ENCODE results near the gene SHLD2. TPM values are rescaled to one million over a fixed set of nuclear protein-coding genes. Genes with fewer than 3 reads are reported as not detected.

SHLD2 gene
- total RNA-seq, 1 donor from 2014 or later, result 17.0 TPM

DNA sequence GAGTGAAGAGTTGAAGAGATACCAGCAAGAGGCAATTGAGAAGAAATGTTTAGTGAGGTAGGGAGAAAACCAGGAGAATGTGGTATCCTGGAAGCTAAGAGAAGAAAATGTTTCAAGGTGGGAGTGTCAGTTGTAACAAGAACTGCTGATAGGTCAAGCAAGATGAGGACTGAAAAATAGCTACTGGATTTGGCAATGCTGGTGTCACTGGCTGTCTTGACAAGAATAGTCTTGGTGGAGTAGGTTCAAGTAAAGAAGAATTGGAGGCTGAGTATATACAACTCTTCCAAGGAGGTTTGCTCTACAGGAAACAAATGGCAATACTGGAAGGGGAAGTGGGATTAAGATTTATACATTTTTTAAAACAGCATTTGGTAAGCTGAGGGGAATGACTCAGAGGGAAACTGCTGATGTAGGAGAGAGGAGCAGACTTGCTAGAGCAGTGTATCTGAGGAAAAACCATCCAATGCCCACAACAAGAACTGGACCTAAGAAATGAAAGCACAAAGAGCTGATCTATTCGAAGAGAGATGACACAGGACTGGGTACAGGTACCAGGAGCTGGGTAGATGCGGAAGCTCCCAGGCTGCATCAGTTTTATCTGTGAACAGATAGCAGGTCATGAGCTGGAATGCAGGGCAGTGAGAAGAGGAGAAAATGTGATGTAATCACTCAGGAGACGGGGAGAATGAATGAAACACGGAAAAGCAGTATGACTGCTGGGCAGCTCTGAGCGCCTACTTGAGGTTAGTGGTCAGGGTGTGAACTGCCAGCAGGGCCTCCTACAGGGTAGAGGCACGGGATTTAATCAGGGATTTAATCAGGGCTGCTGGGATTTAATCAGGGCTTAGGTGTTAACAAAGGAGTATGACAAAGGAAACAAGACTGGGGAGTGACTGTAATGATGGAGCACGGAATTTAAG lies 40.4 kb upstream of the SHLD2 start:
- Mint-ChIP-seq H3K9me3 (ENCODE audit: unreplicated experiment) (no peaks in the 10 kb centered on the region), H3K27ac (ENCODE audit: unreplicated experiment) (no peak overlapping the region), H3K27me3 (ENCODE audit: unreplicated experiment) (no peaks in the 10 kb centered on the region), H3K4me3 (ENCODE audit: unreplicated experiment) (no peak overlapping the region), H3K4me1 (ENCODE audit: low read depth, unreplicated experiment) (no peaks in the 10 kb centered on the region), H3K36me3 (ENCODE audit: unreplicated experiment) (no peaks in the 10 kb centered on the region)
- no peak for DNase-seq
- TF ChIP-seq, protein P1, sequence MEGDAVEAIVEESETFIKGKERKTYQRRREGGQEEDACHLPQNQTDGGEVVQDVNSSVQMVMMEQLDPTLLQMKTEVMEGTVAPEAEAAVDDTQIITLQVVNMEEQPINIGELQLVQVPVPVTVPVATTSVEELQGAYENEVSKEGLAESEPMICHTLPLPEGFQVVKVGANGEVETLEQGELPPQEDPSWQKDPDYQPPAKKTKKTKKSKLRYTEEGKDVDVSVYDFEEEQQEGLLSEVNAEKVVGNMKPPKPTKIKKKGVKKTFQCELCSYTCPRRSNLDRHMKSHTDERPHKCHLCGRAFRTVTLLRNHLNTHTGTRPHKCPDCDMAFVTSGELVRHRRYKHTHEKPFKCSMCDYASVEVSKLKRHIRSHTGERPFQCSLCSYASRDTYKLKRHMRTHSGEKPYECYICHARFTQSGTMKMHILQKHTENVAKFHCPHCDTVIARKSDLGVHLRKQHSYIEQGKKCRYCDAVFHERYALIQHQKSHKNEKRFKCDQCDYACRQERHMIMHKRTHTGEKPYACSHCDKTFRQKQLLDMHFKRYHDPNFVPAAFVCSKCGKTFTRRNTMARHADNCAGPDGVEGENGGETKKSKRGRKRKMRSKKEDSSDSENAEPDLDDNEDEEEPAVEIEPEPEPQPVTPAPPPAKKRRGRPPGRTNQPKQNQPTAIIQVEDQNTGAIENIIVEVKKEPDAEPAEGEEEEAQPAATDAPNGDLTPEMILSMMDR (IDR thresholded peaks at IDR 0.05; ENCODE audit: partially characterized antibody, unreplicated experiment), result no peak

DNA sequence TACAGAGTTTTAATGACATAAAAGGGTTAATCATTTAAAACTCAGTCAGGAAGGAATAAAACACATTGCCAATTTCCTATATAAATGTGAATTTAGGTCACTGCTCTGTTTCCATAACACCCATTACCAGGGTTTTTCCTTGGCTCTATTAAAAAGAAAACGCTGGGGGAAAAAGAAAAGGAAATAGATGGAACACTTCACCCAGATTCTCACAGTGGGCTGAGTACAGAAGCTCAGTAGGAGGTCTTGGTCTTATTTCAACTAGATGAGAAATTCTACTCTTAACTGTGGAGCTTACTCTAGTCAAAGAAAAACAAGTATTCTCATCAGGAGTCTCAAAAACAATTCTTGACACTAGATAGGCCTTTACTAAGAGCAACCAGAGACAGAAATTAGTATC lies 36.8 kb upstream of the SHLD2 start:
- H3K27ac Mint-ChIP-seq (ENCODE audit: unreplicated experiment), result no peak overlapping the region
- no peak for DNase-seq

DNA sequence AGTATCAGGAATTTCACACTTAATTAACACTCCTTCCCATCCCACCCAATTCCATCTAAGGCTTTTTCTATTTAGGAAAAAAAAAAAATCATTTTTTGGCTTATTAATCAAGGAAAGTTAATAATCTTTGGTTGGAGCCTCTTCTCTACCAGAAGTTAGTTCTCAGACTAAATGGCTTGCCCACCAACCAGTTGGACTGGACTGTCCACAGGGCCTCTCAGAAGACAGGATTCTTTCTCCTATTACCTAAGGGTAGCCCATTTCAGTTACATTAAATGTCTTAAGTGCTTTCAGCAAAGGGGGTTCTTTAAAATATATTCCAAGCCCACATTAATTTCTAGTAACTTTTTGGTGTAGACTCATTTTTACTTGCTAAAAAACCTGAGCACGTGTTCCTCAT lies 35.6 kb upstream of the SHLD2 start:
- Mint-ChIP-seq H3K9me3 (ENCODE audit: unreplicated experiment) (no peaks in the 10 kb centered on the region), H3K4me3 (ENCODE audit: unreplicated experiment) (no peak overlapping the region), H3K27ac (ENCODE audit: unreplicated experiment) (no peak overlapping the region), H3K27me3 (ENCODE audit: unreplicated experiment) (no peaks in the 10 kb centered on the region), H3K36me3 (ENCODE audit: unreplicated experiment) (no peaks in the 10 kb centered on the region), H3K4me1 (ENCODE audit: low read depth, unreplicated experiment) (no peaks in the 10 kb centered on the region)
- TF ChIP-seq, protein P1 (IDR thresholded peaks at IDR 0.05; ENCODE audit: partially characterized antibody, unreplicated experiment), result no peak
- no peak for DNase-seq

More for the DNA sequence above, 36.8 kb upstream of the SHLD2 start:
- no peaks in the 10 kb centered on the region for H3K27me3 Mint-ChIP-seq (ENCODE audit: unreplicated experiment)
- no peaks in the 10 kb centered on the region for H3K9me3 Mint-ChIP-seq (ENCODE audit: unreplicated experiment)
- H3K36me3 Mint-ChIP-seq (ENCODE audit: unreplicated experiment), result no peaks in the 10 kb centered on the region
- no peak overlapping the region for H3K4me3 Mint-ChIP-seq (ENCODE audit: unreplicated experiment)
- TF ChIP-seq, protein P1 (IDR thresholded peaks at IDR 0.05; ENCODE audit: partially characterized antibody, unreplicated experiment), result no peak
- H3K4me1 Mint-ChIP-seq (ENCODE audit: low read depth, unreplicated experiment), result no peaks in the 10 kb centered on the region

DNA sequence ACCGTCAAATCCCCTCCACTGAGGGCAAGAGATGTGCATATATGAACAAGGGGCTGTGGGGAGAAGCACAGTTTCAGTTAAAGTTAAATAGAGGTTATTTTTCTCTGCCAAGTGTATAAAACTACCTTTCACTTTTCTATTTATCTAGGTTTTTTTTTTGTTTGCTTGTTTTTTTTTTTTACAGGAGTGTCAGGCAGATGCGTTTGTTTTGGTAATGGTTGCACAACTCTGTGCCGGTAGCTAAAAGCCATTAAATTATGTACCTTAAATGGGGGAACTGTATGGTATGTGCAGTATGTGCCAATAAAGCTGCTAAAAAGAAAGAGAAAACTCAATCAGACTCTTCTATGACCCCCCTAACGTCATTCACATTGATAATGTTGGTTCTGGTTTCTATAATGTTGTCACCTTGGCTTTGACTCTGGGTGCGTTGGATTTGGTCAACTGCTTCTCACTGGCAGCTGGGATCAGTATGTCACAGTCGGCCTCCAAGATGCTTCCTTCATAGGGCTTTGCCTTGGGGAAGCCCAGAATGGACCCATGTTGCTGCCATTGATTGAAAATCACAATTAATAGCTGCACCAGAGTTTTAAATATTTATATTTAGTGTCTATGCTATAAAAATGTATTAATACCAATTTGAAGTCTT lies 34.6 kb upstream of the SHLD2 start:
- Mint-ChIP-seq H3K36me3 (ENCODE audit: unreplicated experiment) (no peaks in the 10 kb centered on the region), H3K27ac (ENCODE audit: unreplicated experiment) (no peak overlapping the region), H3K4me1 (ENCODE audit: low read depth, unreplicated experiment) (no peaks in the 10 kb centered on the region), H3K4me3 (ENCODE audit: unreplicated experiment) (no peak overlapping the region), H3K9me3 (ENCODE audit: unreplicated experiment) (no peaks in the 10 kb centered on the region), H3K27me3 (ENCODE audit: unreplicated experiment) (no peaks in the 10 kb centered on the region)
- no peak for DNase-seq
- TF ChIP-seq, protein P1 (IDR thresholded peaks at IDR 0.05; ENCODE audit: partially characterized antibody, unreplicated experiment), result no peak

DNA sequence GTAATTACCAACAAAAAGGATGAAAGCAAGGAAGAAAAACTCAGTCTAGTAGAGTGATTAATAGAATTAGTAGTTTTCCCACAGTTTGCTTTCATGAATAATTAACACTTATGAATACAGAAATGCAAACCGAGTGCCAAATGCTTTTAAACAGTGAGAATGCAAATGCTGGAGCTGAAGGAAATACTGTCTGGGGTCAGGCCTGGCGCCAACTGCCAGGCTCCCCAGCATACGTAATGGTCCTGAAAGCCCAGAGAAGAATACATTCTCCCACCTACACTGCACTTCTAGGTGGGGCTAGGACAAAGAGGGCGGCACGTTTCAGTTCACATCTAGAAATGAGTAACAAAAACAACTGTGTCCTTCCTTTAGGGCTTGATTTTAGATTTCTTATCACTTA lies 30.4 kb upstream of the SHLD2 start:
- Mint-ChIP-seq H3K27ac (ENCODE audit: unreplicated experiment) (no peak overlapping the region), H3K27me3 (ENCODE audit: unreplicated experiment) (peaks cover 3% of the 10 kb centered on the region), H3K36me3 (ENCODE audit: unreplicated experiment) (peaks cover 12% of the 10 kb centered on the region), H3K4me3 (ENCODE audit: unreplicated experiment) (no peak overlapping the region), H3K4me1 (ENCODE audit: low read depth, unreplicated experiment) (no peaks in the 10 kb centered on the region), H3K9me3 (ENCODE audit: unreplicated experiment) (no peaks in the 10 kb centered on the region)
- TF ChIP-seq, protein P1 (IDR thresholded peaks at IDR 0.05; ENCODE audit: partially characterized antibody, unreplicated experiment), result no peak
- DNase-seq, result no peak

Measured in glutamatergic neuron (in vitro differentiated cells).